HepG2 (cell line): Measurements from ENCODE around the gene NCOA6. TPM values are rescaled to one million over a fixed set of nuclear protein-coding genes. Genes with fewer than 3 reads are reported as not detected.

Experiments
- CBX2 ChIP-seq, 2 experiments: fragments of 200-600 bp in 1 of 2; sonication (generic); formaldehyde crosslinking in 1 of 2; IDR thresholded peaks; 2 replicates each; pipeline versions ENCODE4 v1.7.0 to v1.8.1; 2018 to 2022; ENCODE audit warnings: low read depth in 2 of 2, low read length in 1 of 2, mild to moderate bottlenecking in 1 of 2, missing genetic modification reagents in 1 of 2
- EZH2 ChIP-seq: conservative IDR thresholded peaks from 2 replicates; pipeline ENCODE4 v1.6.1; 2012; ENCODE audit warnings: mild to moderate bottlenecking, low read depth, low read length, moderate library complexity
- FOSL2 ChIP-seq: sonication (generic); formaldehyde crosslinking; IDR thresholded peaks from 2 replicates; pipeline ENCODE4 v1.4.0; 2020; ENCODE audit warnings: missing genetic modification reagents
- HNRNPL ChIP-seq: fragments of 200-400 bp; formaldehyde crosslinking; IDR thresholded peaks from 2 replicates; pipeline ENCODE4 v1.6.1; 2017; ENCODE audit warnings: mild to moderate bottlenecking, low read depth, low read length
- HOXA3 ChIP-seq: sonication (generic); formaldehyde crosslinking; IDR thresholded peaks from 2 replicates; pipeline ENCODE4 v1.5.0; 2020; ENCODE audit warnings: missing genetic modification reagents
- HOXA9 ChIP-seq: sonication (generic); formaldehyde crosslinking; IDR thresholded peaks from 2 replicates; pipeline ENCODE4 v1.8.1; 2022; ENCODE audit warnings: missing genetic modification reagents, mild to moderate bottlenecking, moderate library complexity, borderline replicate concordance
- KDM3A ChIP-seq: IDR thresholded peaks from 2 replicates; pipeline ENCODE4 v1.6.1; 2018; ENCODE audit warnings: low read depth, missing compliant biosample characterization
- KDM5A ChIP-seq: fragments of 200-600 bp; sonication (generic); IDR thresholded peaks from 2 replicates; pipeline ENCODE4 v1.7.0; 2018; ENCODE audit warnings: antibody characterized with exemption, mild to moderate bottlenecking, low read length, borderline replicate concordance
- MLLT10 ChIP-seq: sonication (generic); formaldehyde crosslinking; IDR thresholded peaks from 2 replicates; pipeline ENCODE4 v1.4.0; 2020; ENCODE audit warnings: missing genetic modification reagents
- NR3C1 ChIP-seq: sonication (generic); formaldehyde crosslinking; IDR thresholded peaks from 2 replicates; pipeline ENCODE4 v1.4.0; 2020; ENCODE audit warnings: missing genetic modification reagents
- ONECUT2 ChIP-seq: sonication (generic); formaldehyde crosslinking; IDR thresholded peaks from 2 replicates; pipeline ENCODE4 v1.4.0; 2020; ENCODE audit warnings: missing genetic modification reagents
- PHF8 ChIP-seq: sonication (generic); formaldehyde crosslinking; IDR thresholded peaks from 2 replicates; pipeline ENCODE4 v1.5.0; 2020; ENCODE audit warnings: missing genetic modification reagents
- SAFB2 ChIP-seq: sonication (generic); formaldehyde crosslinking; IDR thresholded peaks from 2 replicates; pipeline ENCODE4 v1.5.1; 2020; ENCODE audit warnings: missing genetic modification reagents, low read depth, mild to moderate bottlenecking, borderline replicate concordance
- SCMH1 ChIP-seq: sonication (generic); formaldehyde crosslinking; IDR thresholded peaks from 2 replicates; pipeline ENCODE4 v1.9.0; 2021; ENCODE audit warnings: missing genetic modification reagents, mild to moderate bottlenecking, borderline replicate concordance
- SMAD3 ChIP-seq: sonication (generic); formaldehyde crosslinking; IDR thresholded peaks from 2 replicates; pipeline ENCODE4 v1.4.0; 2020; ENCODE audit warnings: missing genetic modification reagents
- ZFP1 ChIP-seq: IDR thresholded peaks from 2 replicates; pipeline ENCODE4 v1.6.1; 2016
- ZMYM2 ChIP-seq: sonication (generic); formaldehyde crosslinking; IDR thresholded peaks from 2 replicates; pipeline ENCODE4 v1.8.0; 2022; ENCODE audit warnings: mild to moderate bottlenecking, missing genetic modification reagents
- ZNF230 ChIP-seq: sonication (generic); formaldehyde crosslinking; IDR thresholded peaks from 2 replicates; pipeline ENCODE4 v1.4.0; 2020; ENCODE audit warnings: mild to moderate bottlenecking, missing genetic modification reagents
- ZNF234 ChIP-seq: sonication (generic); formaldehyde crosslinking; conservative IDR thresholded peaks from 2 replicates; pipeline ENCODE4 v1.5.1; 2020; ENCODE audit warnings: mild to moderate bottlenecking, missing genetic modification reagents
- ZNF484 ChIP-seq: sonication (generic); formaldehyde crosslinking; IDR thresholded peaks from 2 replicates; pipeline ENCODE4 v1.5.1; 2020; ENCODE audit warnings: mild to moderate bottlenecking, low read depth, missing genetic modification reagents, borderline replicate concordance
- ZNF772 ChIP-seq: sonication (generic); formaldehyde crosslinking; IDR thresholded peaks from 2 replicates; pipeline ENCODE4 v1.5.0; 2020; ENCODE audit warnings: mild to moderate bottlenecking, missing genetic modification reagents
- polyA plus RNA-seq, 8 experiments: library from polyadenylated mRNA; depleted of rRNA in 3 of 8; stranded (reverse) in 7 of 8; unstranded in 1 of 8; fragments of >200 nt; fragmentation: Illumina TruSeq in 4 of 8; extraction: Trizol in 4 of 8; gene quantifications; 2 replicates each; pipeline versions ENCODE4 v1.2.1 to v1.2.3, GENCODE V29; 2011 to 2016; ENCODE audit warnings: low read depth in 4 of 8, missing spikeins in 1 of 8, mixed read lengths in 1 of 8; ENCODE audit not compliant: insufficient read depth in 1 of 8
- total RNA-seq, 5 experiments: library from RNA; depleted of rRNA; stranded (reverse); fragments of >200 nt; fragmentation: Illumina TruSeq; extraction: Trizol; gene quantifications; 2 replicates each; pipeline ENCODE4 v1.2.3, GENCODE V29; 2016; ENCODE audit warnings: low read depth in 1 of 5
- TF ChIP-seq, protein P1 (sequence below): sonication (generic); formaldehyde crosslinking; IDR thresholded peaks from 2 replicates; pipeline ENCODE4 v1.4.0; 2020; ENCODE audit warnings: missing genetic modification reagents, borderline replicate concordance
- TF ChIP-seq, protein P2 (sequence below): sonication (generic); formaldehyde crosslinking; IDR thresholded peaks from 2 replicates; pipeline ENCODE4 v1.8.0; 2022; ENCODE audit warnings: mild to moderate bottlenecking, missing genetic modification reagents, borderline replicate concordance
- TF ChIP-seq, protein P3 (sequence below): IDR thresholded peaks from 2 replicates; pipeline ENCODE4 v1.6.1; 2018; ENCODE audit warnings: missing genetic modification reagents, mild to moderate bottlenecking, missing compliant biosample characterization

NCOA6 gene
- total and polyA plus RNA-seq, 2 of the 13 experiments (the other 11 are each of a cell fraction or from before 2014, with no cell fraction given) = 11.2 to 29.3 TPM

DNA sequence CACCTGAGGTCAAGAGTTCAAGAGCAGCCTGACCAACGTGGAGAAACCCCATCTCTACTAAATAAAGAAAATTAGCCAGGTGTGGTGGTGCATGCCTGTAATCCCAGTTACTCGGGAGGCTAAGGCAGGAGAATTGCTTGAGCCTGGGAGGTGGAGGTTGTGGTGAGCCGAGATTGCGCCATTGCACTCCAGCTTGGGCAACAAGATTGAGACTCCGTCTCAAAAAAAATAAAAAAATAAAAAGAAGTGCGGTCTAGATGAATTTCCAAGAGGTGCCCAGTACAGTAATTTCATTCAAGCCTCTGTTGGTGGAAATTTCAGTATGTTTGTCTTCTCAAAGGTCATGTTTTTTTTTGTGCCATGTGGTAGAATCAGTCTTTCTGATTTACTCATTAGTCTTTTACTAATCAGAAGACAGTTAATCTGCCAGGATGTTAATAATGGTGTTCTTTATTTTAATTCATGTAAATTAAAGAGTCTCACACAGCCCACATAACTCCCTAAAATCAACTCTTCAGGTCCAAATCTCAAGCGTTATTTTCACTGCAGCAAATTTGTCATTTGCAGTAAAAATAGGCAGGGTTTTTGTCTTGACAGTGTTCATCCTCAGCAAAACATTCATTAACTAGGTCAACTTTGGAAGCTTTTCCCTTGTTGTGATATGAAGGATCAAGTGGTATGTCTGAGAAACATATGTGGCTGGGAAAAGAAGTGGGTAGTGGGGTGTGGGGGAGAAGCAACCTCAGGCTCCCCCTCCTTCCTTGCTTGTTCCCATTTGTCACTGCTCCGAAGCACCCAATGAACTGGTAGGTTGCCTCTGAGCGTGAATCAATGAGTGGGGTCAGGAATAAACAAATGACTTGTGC, 108.0 kb downstream of the NCOA6 start (continued):
- TF ChIP-seq HOXA9 (CRISPR knock-in tag) = no peak
- no peak for TF ChIP-seq NR3C1 (CRISPR knock-in tag)
- no peak for TF ChIP-seq ONECUT2 (CRISPR knock-in tag)
- no peak for TF ChIP-seq ZNF234 (CRISPR knock-in tag)
- 0 out of 2 replicates have a peak, but pooled peaks have one; percentile 75 for TF ChIP-seq ZNF230 (CRISPR knock-in tag)
- no peak for TF ChIP-seq SMAD3
- TF ChIP-seq SCMH1 = no peak
- TF ChIP-seq PHF8 (CRISPR knock-in tag) = no peak
- TF ChIP-seq EZH2 = no peak
- no peak for TF ChIP-seq ZNF772 (CRISPR knock-in tag)
- peak; percentile 51; the same call in 1 of the 2 replicates for TF ChIP-seq FOSL2 (CRISPR knock-in tag)
- TF ChIP-seq, protein P1, sequence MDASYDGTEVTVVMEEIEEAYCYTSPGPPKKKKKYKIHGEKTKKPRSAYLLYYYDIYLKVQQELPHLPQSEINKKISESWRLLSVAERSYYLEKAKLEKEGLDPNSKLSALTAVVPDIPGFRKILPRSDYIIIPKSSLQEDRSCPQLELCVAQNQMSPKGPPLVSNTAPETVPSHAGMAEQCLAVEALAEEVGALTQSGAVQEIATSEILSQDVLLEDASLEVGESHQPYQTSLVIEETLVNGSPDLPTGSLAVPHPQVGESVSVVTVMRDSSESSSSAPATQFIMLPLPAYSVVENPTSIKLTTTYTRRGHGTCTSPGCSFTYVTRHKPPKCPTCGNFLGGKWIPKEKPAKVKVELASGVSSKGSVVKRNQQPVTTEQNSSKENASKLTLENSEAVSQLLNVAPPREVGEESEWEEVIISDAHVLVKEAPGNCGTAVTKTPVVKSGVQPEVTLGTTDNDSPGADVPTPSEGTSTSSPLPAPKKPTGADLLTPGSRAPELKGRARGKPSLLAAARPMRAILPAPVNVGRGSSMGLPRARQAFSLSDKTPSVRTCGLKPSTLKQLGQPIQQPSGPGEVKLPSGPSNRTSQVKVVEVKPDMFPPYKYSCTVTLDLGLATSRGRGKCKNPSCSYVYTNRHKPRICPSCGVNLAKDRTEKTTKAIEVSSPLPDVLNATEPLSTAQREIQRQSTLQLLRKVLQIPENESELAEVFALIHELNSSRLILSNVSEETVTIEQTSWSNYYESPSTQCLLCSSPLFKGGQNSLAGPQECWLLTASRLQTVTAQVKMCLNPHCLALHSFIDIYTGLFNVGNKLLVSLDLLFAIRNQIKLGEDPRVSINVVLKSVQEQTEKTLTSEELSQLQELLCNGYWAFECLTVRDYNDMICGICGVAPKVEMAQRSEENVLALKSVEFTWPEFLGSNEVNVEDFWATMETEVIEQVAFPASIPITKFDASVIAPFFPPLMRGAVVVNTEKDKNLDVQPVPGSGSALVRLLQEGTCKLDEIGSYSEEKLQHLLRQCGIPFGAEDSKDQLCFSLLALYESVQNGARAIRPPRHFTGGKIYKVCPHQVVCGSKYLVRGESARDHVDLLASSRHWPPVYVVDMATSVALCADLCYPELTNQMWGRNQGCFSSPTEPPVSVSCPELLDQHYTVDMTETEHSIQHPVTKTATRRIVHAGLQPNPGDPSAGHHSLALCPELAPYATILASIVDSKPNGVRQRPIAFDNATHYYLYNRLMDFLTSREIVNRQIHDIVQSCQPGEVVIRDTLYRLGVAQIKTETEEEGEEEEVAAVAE = no peak; the same call in 1 of the 2 replicates
- no peak for TF ChIP-seq MLLT10 (CRISPR knock-in tag)
- no peak; the same call in 1 of the 2 replicates for TF ChIP-seq ZFP1 (CRISPR knock-in tag)
- no peak for TF ChIP-seq KDM3A
- no peak for TF ChIP-seq KDM5A
- TF ChIP-seq SAFB2 (CRISPR knock-in tag) = no peak
- TF ChIP-seq ZMYM2 (CRISPR knock-in tag) = peak; percentile 97
- TF ChIP-seq, protein P2, sequence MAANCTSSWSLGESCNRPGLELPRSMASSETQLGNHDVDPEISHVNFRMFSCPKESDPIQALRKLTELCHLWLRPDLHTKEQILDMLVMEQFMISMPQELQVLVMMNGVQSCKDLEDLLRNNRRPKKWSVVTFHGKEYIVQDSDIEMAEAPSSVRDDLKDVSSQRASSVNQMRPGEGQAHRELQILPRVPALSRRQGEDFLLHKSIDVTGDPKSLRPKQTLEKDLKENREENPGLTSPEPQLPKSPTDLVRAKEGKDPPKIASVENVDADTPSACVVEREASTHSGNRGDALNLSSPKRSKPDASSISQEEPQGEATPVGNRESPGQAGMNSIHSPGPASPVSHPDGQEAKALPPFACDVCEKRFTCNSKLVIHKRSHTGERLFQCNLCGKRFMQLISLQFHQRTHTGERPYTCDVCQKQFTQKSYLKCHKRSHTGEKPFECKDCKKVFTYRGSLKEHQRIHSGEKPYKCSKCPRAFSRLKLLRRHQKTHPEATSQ (CRISPR knock-in tag) = peak; percentile 90; the same call in 1 of the 2 replicates
- TF ChIP-seq, protein P3, sequence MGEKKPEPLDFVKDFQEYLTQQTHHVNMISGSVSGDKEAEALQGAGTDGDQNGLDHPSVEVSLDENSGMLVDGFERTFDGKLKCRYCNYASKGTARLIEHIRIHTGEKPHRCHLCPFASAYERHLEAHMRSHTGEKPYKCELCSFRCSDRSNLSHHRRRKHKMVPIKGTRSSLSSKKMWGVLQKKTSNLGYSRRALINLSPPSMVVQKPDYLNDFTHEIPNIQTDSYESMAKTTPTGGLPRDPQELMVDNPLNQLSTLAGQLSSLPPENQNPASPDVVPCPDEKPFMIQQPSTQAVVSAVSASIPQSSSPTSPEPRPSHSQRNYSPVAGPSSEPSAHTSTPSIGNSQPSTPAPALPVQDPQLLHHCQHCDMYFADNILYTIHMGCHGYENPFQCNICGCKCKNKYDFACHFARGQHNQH (CRISPR knock-in tag) = peak; percentile 64
- TF ChIP-seq CBX2 (IDR thresholded peaks at IDR 0.05; ENCODE audit: low read depth, low read length) = no peak
- TF ChIP-seq CBX2 (CRISPR knock-in tag; IDR thresholded peaks at IDR 0.05; ENCODE audit: low read depth) = no peak
- peak; percentile 60; the same call in 1 of the 2 replicates for TF ChIP-seq HOXA3
- TF ChIP-seq ZNF484 = no peak
- TF ChIP-seq HNRNPL = no peak
